HG02610 (cell line): ENCODE data around the gene TTF1.
A peak's percentile ranks its signal among the peaks of the same experiment; 100 is the strongest.

Source experiments
- ATAC-seq: cut with Tn5 transposase; IDR thresholded peaks from one replicate; pipeline ENCODE4 v1.9.1; 2021; ENCODE audit warnings: mild to moderate bottlenecking, moderate library complexity; ENCODE audit not compliant: unreplicated experiment

Gene TTF1

GRCh38 chr9:132369421-132369820 lies 37.2 kb downstream of the TTF1 start:
- no peak for ATAC-seq

GRCh38 chr9:132367613-132368313 lies 38.9 kb downstream of the TTF1 start:
- no peak for ATAC-seq

GRCh38 chr9:132366481-132366880 lies 40.2 kb downstream of the TTF1 start:
- no peak for ATAC-seq

- ATAC-seq = no peak
Observed at GRCh38 chr9:132365986-132366385, 40.7 kb downstream of the TTF1 start.

GRCh38 chr9:132364068-132364467 lies 42.6 kb downstream of the TTF1 start:
- no peak for ATAC-seq

- ATAC-seq = no peak
Observed at GRCh38 chr9:132357764-132358163, 48.9 kb downstream of the TTF1 start.

GRCh38 chr9:132356324-132356924 lies 50.2 kb downstream of the TTF1 start:
- ATAC-seq = no peak

- ATAC-seq = peak; percentile 85
Observed at GRCh38 chr9:132354637-132355355, 51.8 kb downstream of the TTF1 start, which contains the start of gene SETX. TSS of gene SETX (minus strand) at chr9:132354986. CDS start at chr9:132349428, 5,558 bp downstream.

- no peak for ATAC-seq
Observed at GRCh38 chr9:132351404-132352045, 55.1 kb downstream of the TTF1 start.

GRCh38 chr9:132350861-132351315 lies 55.8 kb downstream of the TTF1 start:
- no peak for ATAC-seq

GRCh38 chr9:132348676-132349075 lies 58.0 kb downstream of the TTF1 start:
- no peak for ATAC-seq

GRCh38 chr9:132346177-132346576 lies 60.5 kb downstream of the TTF1 start:
- no peak for ATAC-seq

- no peak for ATAC-seq
Observed at GRCh38 chr9:132341177-132341840, 65.3 kb downstream of the TTF1 start.

- no peak for ATAC-seq
Observed at GRCh38 chr9:132334364-132334763, 72.3 kb downstream of the TTF1 start.

- ATAC-seq = no peak
Observed at GRCh38 chr9:132333556-132333955, 73.1 kb downstream of the TTF1 start.

- no peak for ATAC-seq
Observed at GRCh38 chr9:132328580-132328979, 78.1 kb downstream of the TTF1 start.

- no peak for ATAC-seq
Observed at GRCh38 chr9:132327537-132327936, 79.1 kb downstream of the TTF1 start.
